GM19395 (cell line): ENCODE measurements around the gene ATG16L2.

Experiments used
- ATAC-seq: cut with Tn5 transposase; IDR thresholded peaks from one replicate; pipeline ENCODE4 v1.9.1; 2021; ENCODE audit warnings: mild to moderate bottlenecking, moderate library complexity; ENCODE audit not compliant: unreplicated experiment

ATG16L2 gene

DNA sequence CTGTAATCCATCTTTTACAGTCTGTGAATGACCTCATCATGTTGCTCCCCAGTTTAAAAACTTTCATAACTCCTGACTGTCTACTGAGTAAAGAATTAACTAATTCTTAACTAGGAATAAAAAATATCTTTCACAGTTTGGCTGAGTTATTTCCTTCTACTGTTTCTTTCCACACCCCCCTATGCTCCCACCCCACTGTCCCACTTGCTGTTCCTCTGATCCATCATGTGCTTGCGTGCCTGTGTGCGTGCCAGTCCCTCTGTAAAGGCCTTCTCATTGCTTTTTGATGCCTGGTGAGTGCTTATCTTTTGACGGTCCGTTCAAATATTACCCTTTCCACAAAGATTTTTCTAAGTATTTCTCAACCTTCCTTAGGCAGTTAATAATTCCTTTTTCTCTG is 55.6 kb downstream of the ATG16L2 start:
- ATAC-seq = no peak

DNA sequence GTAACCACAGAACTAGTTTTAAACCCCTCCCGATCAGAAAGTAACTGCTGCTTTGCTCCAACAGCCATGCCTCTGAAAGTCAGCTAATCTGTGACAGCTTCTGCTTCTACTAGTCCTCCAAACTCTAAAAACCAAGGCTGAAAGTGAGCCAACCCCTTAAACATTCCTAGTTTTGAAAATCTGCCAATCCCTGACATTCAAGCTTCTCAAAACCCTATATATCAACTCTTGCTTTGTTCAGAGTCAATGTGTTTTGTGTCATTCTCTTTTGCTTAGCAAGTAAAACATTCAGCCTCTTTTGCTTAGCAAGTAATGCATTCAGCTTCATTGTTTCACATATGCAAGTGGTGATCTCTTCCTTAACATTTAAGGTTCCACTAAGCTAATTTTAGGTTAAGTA is 56.9 kb downstream of the ATG16L2 start:
- no peak for ATAC-seq

- ATAC-seq = no peak
These were observed 57.8 kb downstream of the ATG16L2 start for GRCh38 chr11:72872012-72872411.

- ATAC-seq = no peak
These were observed 61.5 kb downstream of the ATG16L2 start for GRCh38 chr11:72875736-72876135.

- no peak for ATAC-seq
These were observed 61.9 kb downstream of the ATG16L2 start for GRCh38 chr11:72876147-72876546.
